ENCODE measurements around the gene RPS27L.

Gene RPS27L

DNA sequence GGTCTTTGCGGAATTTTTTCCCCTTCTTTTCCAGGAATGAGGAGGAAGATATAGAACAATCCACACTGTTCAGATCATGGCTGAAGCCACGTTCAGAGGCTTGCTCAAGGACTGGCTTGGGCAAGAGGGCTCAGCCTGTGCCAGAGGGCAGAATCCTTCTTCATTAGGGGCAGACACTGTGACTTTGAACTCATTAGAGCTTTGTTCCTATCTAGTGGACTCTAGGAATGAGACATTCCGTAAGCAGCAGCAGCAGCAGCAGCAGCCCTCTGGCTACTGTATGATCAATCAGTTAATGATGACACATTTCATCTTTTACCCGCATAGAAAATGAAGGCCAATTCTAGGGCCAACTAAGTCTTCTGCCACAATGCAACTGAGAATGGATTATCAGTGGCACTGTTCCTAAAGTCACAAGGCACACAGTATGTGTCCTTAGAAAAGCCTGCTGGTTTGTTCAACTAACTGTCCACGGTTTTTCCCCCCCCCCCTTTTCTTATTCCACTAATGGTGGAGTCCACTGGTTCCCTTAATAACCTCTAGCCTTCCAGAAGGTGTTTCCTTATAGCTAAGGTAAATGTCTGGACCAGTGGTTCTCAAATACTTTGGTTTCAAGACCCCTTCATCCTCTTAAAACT is 30.4 kb upstream of the RPS27L start:
- TF ChIP-seq, protein P1, sequence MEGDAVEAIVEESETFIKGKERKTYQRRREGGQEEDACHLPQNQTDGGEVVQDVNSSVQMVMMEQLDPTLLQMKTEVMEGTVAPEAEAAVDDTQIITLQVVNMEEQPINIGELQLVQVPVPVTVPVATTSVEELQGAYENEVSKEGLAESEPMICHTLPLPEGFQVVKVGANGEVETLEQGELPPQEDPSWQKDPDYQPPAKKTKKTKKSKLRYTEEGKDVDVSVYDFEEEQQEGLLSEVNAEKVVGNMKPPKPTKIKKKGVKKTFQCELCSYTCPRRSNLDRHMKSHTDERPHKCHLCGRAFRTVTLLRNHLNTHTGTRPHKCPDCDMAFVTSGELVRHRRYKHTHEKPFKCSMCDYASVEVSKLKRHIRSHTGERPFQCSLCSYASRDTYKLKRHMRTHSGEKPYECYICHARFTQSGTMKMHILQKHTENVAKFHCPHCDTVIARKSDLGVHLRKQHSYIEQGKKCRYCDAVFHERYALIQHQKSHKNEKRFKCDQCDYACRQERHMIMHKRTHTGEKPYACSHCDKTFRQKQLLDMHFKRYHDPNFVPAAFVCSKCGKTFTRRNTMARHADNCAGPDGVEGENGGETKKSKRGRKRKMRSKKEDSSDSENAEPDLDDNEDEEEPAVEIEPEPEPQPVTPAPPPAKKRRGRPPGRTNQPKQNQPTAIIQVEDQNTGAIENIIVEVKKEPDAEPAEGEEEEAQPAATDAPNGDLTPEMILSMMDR (conservative IDR thresholded peaks at IDR 0.05; ENCODE audit: low read depth, low read length), result no peak
- H3K4me3 ChIP-seq (ENCODE audit: low read length), result no peak overlapping the region
- DNase-seq (ENCODE audit: low read depth), result no peak

DNA sequence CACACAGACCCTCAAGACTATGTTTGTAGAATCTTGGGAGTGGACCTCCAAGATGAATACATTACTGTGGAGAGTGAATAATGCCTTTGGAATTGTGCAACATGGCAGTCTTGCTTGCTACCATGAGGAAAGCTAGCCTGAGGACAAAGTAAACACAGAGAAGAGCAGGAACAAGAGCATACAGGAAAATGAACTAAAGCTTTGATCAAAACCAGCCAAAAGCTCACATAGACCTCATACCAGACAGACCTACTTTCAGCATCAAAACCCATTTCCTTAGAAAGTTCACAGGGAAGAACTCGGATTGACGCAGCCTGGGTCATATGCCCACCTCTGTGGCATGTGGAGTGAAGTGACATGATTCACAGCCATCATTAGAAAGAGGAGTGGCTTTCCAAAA is 28.8 kb upstream of the RPS27L start:
- TF ChIP-seq, protein P1 (conservative IDR thresholded peaks at IDR 0.05; ENCODE audit: low read depth, low read length), result no peak
- no peak for DNase-seq (ENCODE audit: low read depth)
- H3K4me3 ChIP-seq (ENCODE audit: low read length), result no peak overlapping the region

DNA sequence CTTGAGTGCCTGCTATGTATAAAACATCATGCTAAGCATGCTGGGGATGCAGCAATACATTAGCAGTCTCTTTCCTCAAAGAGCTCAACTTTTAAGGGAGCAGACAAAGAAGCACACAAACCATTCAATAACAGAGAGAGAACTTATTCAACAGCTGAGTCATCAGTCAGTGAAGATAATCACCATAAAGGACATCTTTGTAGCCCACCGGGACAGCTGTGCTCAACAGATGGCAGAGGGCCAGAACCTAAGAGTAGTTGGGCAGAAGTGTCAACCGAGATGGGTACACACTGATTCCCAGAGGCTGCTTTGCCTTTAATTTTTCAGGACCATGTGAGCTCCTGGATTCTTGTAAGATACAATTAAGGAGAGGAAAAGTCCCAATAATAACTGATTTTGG is 27.9 kb upstream of the RPS27L start:
- TF ChIP-seq, protein P1 (conservative IDR thresholded peaks at IDR 0.05; ENCODE audit: low read depth, low read length), result no peak
- H3K4me3 ChIP-seq (ENCODE audit: low read length), result no peak overlapping the region

DNA sequence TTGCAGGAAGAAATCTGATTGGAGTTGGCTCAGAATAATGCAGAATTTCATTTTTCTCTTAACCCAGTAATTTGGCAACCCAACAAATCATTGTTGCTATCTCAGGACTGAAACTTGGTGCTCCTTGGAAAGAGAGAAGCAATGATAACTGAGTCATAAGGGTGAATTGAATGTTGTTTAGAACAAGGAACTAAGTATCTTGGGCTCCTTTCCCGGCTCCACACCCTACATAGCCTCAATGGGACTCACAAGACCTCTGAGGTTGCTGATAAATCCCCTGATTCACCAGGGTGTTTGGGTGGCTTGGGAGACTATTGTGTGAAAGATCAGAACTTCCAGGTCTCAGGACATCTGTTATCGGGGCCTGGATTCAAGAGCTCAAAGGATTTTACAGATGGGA is 24.4 kb upstream of the RPS27L start:
- TF ChIP-seq, protein P1 (conservative IDR thresholded peaks at IDR 0.05; ENCODE audit: low read depth, low read length), result no peak
- DNase-seq (ENCODE audit: low read depth), result no peak
- H3K4me3 ChIP-seq (ENCODE audit: low read length), result no peak overlapping the region

More for the DNA sequence above, 27.9 kb upstream of the RPS27L start:
- no peak for DNase-seq (ENCODE audit: low read depth)

DNA sequence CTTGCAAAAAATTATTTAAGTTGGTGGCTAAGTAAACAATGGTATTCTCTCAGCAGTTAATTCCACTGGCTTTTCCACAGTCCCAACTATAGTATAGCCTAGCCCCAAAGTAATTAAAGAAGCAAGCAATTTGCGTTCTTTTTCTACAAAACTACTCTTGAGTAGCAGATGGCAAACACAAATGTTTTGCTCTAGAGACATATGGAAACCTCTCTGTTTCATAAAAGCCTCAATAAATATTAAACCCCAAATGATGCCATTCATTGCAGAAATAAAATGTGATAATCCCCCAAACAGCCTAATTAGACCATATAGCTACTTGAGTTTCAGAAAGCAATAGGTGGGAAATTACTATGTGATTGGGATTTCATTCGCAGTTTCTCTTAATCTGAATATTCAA is 23.5 kb upstream of the RPS27L start:
- no peak overlapping the region for H3K4me3 ChIP-seq (ENCODE audit: low read length)
- TF ChIP-seq, protein P1 (conservative IDR thresholded peaks at IDR 0.05; ENCODE audit: low read depth, low read length), result no peak
- DNase-seq (ENCODE audit: low read depth), result no peak

GRCh38 chr15:63178034-63178433 is 20.8 kb upstream of the RPS27L start:
- H3K4me3 ChIP-seq (ENCODE audit: low read length), result no peak overlapping the region
- TF ChIP-seq, protein P1 (conservative IDR thresholded peaks at IDR 0.05; ENCODE audit: low read depth, low read length), result no peak
- no peak for DNase-seq (ENCODE audit: low read depth)

- DNase-seq (ENCODE audit: low read depth), result no peak
- TF ChIP-seq, protein P1 (conservative IDR thresholded peaks at IDR 0.05; ENCODE audit: low read depth, low read length), result no peak
- H3K4me3 ChIP-seq (ENCODE audit: low read length), result no peak overlapping the region
Observed at GRCh38 chr15:63176302-63176701, 19.0 kb upstream of the RPS27L start.

All from retinal pigment epithelial cell (primary cell).